Measurements from ENCODE around the gene PRKCA.

PRKCA gene

DNA sequence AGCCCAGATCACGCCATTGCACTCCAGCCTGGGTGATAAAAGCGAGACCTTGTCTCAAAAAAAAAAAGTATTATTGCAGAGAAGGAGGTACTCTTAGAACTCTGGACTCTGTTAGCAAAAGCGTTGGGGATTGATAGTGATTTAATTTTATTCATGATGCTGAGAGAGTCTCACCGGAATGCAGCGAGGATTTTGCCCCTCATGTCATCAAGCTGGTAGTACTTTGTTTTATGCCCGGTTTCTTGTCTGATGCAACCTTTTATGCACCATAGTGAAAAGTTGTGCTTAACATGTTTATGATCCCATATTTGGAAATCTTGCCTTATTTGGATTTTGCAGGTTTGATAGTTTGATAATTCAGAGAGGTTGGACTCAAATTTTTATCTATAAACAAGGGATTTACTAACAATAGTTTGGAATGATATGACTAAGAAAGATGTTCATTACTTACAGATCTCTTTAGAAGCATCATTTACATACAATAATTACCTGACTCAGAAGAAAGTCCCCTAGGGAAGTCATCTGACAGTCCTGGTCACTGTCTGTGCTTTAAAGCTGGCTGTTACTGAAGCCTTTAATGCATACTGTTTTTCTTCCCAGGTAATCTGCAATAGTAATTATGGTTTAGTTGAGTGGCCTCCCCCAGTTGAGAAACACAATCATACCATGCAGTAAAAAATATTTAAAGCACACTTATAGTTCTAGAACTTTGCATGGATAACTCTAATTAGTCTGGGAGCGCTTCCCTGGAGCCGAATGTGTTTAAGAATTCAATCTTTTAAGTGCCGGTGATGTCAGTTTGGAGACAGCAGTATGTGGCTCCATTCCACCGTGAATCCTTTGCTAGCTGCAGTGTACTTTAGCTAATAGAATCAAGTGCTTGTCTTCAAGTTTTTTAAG, 120.9 kb downstream of the PRKCA start:
- TF ChIP-seq SIN3A (IDR thresholded peaks at IDR 0.05; ENCODE audit: borderline replicate concordance, insufficient read depth, low read length): no peak
- TF ChIP-seq FOXP2 (optimal IDR thresholded peaks at IDR 0.05; ENCODE audit: borderline replicate concordance, extremely low read depth, extremely low read length, insufficient read depth): no peak
- no peak for TF ChIP-seq TAF1 (IDR thresholded peaks at IDR 0.05; ENCODE audit: borderline replicate concordance, insufficient read depth, low read length)
- TF ChIP-seq POLR2AphosphoS5 (IDR thresholded peaks at IDR 0.05; ENCODE audit: low read depth, low read length): no peak
- TF ChIP-seq, protein P1, sequence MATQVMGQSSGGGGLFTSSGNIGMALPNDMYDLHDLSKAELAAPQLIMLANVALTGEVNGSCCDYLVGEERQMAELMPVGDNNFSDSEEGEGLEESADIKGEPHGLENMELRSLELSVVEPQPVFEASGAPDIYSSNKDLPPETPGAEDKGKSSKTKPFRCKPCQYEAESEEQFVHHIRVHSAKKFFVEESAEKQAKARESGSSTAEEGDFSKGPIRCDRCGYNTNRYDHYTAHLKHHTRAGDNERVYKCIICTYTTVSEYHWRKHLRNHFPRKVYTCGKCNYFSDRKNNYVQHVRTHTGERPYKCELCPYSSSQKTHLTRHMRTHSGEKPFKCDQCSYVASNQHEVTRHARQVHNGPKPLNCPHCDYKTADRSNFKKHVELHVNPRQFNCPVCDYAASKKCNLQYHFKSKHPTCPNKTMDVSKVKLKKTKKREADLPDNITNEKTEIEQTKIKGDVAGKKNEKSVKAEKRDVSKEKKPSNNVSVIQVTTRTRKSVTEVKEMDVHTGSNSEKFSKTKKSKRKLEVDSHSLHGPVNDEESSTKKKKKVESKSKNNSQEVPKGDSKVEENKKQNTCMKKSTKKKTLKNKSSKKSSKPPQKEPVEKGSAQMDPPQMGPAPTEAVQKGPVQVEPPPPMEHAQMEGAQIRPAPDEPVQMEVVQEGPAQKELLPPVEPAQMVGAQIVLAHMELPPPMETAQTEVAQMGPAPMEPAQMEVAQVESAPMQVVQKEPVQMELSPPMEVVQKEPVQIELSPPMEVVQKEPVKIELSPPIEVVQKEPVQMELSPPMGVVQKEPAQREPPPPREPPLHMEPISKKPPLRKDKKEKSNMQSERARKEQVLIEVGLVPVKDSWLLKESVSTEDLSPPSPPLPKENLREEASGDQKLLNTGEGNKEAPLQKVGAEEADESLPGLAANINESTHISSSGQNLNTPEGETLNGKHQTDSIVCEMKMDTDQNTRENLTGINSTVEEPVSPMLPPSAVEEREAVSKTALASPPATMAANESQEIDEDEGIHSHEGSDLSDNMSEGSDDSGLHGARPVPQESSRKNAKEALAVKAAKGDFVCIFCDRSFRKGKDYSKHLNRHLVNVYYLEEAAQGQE (IDR thresholded peaks at IDR 0.05; ENCODE audit: insufficient read depth in 1 of 2, low read depth in 2 of 2, low read length in 2 of 2): no peak

DNA sequence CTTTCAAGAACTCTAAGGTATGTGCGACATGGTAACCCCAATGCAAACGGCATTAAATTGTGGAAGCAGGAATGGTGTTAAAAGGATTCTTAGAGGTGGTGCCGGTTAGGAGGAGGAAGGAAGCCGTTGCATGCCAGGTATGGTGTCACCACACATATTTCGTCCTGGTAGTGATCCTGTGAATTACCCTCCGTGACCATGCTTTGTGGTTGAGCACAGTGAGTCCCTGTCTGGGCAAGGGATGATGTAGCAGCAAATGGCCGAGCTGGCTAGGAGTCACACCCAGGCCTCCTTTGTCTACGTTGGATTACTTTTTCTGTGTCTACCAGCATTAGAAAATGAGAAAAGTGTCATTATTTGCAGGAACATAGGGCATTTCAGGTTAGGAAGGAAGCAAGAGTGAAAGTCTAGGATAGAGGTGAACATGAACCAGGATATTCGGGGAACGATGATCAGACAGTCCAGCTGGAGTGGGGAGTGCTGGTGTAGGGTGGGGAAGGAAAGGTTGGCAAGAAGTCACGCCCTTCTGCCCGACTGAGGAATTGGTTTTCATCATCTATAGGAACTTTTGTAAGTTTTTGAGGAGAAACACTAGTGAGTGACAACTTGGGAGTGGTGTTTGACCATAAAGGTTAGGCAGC, 123.5 kb downstream of the PRKCA start:
- no peak for TF ChIP-seq SIN3A (IDR thresholded peaks at IDR 0.05; ENCODE audit: borderline replicate concordance, insufficient read depth, low read length)
- TF ChIP-seq POLR2AphosphoS5 (IDR thresholded peaks at IDR 0.05; ENCODE audit: low read depth, low read length): no peak
- no peak for TF ChIP-seq TAF1 (IDR thresholded peaks at IDR 0.05; ENCODE audit: borderline replicate concordance, insufficient read depth, low read length)
- TF ChIP-seq FOXP2 (optimal IDR thresholded peaks at IDR 0.05; ENCODE audit: borderline replicate concordance, extremely low read depth, extremely low read length, insufficient read depth): no peak
- TF ChIP-seq, protein P1 (IDR thresholded peaks at IDR 0.05; ENCODE audit: insufficient read depth in 1 of 2, low read depth in 2 of 2, low read length in 2 of 2): no peak

DNA sequence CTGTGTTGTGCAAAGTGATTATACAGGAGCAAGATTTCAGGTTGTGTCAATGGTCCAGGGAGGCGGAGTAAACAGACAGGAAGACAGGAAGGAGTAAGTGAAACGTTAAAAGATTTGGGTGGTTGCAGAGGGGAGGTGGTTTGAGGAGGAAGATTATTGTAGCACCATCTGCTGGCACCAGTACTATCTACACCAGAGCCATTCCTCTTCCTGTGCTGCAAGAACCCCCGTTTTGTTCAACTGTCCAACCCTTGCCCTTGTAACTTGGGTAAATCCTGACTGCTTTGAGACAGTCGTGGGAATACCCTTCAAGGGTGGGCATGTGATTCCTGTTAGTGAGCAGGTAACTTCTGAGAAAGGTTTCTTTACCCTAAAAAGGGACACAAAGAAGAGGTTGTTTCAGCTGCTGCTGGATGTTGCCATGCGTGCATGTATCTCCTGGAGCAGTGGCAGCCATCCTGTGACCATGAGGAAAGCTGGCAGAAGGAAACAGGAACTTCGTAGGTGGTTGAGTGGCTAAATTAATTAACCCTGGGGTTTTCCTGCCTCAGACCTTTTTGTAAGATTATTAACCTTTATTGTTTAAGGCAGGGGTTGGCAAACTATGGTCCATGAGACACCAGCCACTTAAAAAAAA, 124.1 kb downstream of the PRKCA start:
- TF ChIP-seq SIN3A (IDR thresholded peaks at IDR 0.05; ENCODE audit: borderline replicate concordance, insufficient read depth, low read length) (no peak), POLR2AphosphoS5 (IDR thresholded peaks at IDR 0.05; ENCODE audit: low read depth, low read length) (no peak), TAF1 (IDR thresholded peaks at IDR 0.05; ENCODE audit: borderline replicate concordance, insufficient read depth, low read length) (no peak), FOXP2 (optimal IDR thresholded peaks at IDR 0.05; ENCODE audit: borderline replicate concordance, extremely low read depth, extremely low read length, insufficient read depth) (no peak)
- TF ChIP-seq, protein P1 (IDR thresholded peaks at IDR 0.05; ENCODE audit: insufficient read depth in 1 of 2, low read depth in 2 of 2, low read length in 2 of 2): no peak

DNA sequence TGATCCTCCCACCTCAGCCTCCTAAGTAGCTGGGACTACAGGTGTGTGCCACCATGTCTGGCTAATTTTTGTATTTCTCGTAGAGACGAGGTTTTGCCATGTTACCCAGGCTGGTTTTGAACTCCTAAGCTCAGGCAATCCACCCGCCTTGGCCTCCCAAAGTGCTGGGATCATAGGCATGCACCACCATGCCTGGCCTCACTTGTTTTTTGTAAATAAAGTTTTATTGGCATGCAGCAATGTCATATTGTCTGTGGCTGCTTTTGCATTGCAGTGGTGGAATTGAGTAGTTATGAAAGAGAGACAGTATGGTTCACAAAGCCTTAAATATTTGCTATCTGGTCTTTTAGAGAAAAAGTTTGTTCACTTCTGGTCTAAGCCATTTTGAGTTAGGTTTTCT, 124.7 kb downstream of the PRKCA start:
- TF ChIP-seq FOXP2 (optimal IDR thresholded peaks at IDR 0.05; ENCODE audit: borderline replicate concordance, extremely low read depth, extremely low read length, insufficient read depth) (no peak), SIN3A (IDR thresholded peaks at IDR 0.05; ENCODE audit: borderline replicate concordance, insufficient read depth, low read length) (no peak), TAF1 (IDR thresholded peaks at IDR 0.05; ENCODE audit: borderline replicate concordance, insufficient read depth, low read length) (no peak), POLR2AphosphoS5 (IDR thresholded peaks at IDR 0.05; ENCODE audit: low read depth, low read length) (no peak)
- TF ChIP-seq, protein P1 (IDR thresholded peaks at IDR 0.05; ENCODE audit: insufficient read depth in 1 of 2, low read depth in 2 of 2, low read length in 2 of 2): no peak
